MM.1S (cell line): ENCODE results near the gene RPS6KA3.

ENCODE experiments used
- CTCF ChIP-seq: fragments of 300-600 bp; sonication (generic); IDR thresholded peaks from 2 replicates; pipeline ENCODE4 v1.5.1; 2016; ENCODE audit warnings: antibody characterized with exemption, low read length, mixed read lengths
- EZH2 ChIP-seq: fragments of 300-600 bp; sonication (generic); optimal IDR thresholded peaks from 2 replicates; pipeline ENCODE3; 2017; ENCODE audit warnings: low read depth, mild to moderate bottlenecking, antibody characterized with exemption, low read length, mixed read lengths
- EZH2phosphoT487 ChIP-seq: fragments of 300-600 bp; sonication (generic); IDR thresholded peaks from 2 replicates; pipeline ENCODE4 v1.6.1; 2018; ENCODE audit warnings: antibody characterized with exemption, low read length

- TF ChIP-seq CTCF (no peak), EZH2phosphoT487 (no peak), EZH2 (no peak)
These were observed 27.6 kb upstream of the RPS6KA3 start for GRCh38 chrX:20294284-20294683.
